GM13976 (cell line): Measurements from ENCODE around the gene NDFIP1.

Experiments used
- DNase-seq: peaks from one replicate; pipeline ENCODE4 v3.0.0; 2012; ENCODE audit warnings: low spot score
- in situ Hi-C: fragments of 300-500 bp; cut with MboI; formaldehyde crosslinking; loops from one replicate; pipeline ENCODE4 v1.12.0; 2022; ENCODE audit warnings: low sequenced_read_pairs, mixed read lengths, inconsistent platforms; ENCODE audit not compliant: unreplicated experiment
- TF ChIP-seq, protein P1 (sequence below): IDR thresholded peaks from 2 replicates; pipeline ENCODE4 v1.5.1; 2012; ENCODE audit warnings: borderline replicate concordance, mild to moderate bottlenecking; ENCODE audit not compliant: insufficient read depth; ENCODE audit errors: extremely low read depth, missing control alignments, control extremely low read depth

Gene NDFIP1

GRCh38 chr5:142141463-142141862 lies 32.9 kb downstream of the NDFIP1 start:
- DNase-seq: no peak
- in situ Hi-C loops: loop anchor here (25.0 kb wide), 1 partner anchor 454 kb away; the partner anchor contains the start of gene ARAP3
- TF ChIP-seq, protein P1, sequence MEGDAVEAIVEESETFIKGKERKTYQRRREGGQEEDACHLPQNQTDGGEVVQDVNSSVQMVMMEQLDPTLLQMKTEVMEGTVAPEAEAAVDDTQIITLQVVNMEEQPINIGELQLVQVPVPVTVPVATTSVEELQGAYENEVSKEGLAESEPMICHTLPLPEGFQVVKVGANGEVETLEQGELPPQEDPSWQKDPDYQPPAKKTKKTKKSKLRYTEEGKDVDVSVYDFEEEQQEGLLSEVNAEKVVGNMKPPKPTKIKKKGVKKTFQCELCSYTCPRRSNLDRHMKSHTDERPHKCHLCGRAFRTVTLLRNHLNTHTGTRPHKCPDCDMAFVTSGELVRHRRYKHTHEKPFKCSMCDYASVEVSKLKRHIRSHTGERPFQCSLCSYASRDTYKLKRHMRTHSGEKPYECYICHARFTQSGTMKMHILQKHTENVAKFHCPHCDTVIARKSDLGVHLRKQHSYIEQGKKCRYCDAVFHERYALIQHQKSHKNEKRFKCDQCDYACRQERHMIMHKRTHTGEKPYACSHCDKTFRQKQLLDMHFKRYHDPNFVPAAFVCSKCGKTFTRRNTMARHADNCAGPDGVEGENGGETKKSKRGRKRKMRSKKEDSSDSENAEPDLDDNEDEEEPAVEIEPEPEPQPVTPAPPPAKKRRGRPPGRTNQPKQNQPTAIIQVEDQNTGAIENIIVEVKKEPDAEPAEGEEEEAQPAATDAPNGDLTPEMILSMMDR: no peak

GRCh38 chr5:142143878-142144277 lies 35.3 kb downstream of the NDFIP1 start:
- in situ Hi-C loops: loop anchor here (25.0 kb wide), 1 partner anchor 457 kb away; the partner anchor contains the start of gene ARAP3
- DNase-seq: peak; percentile 53
- TF ChIP-seq, protein P1: peak; percentile 31

GRCh38 chr5:142145106-142145900 lies 36.7 kb downstream of the NDFIP1 start:
- in situ Hi-C loops: loop anchor here (25.0 kb wide), 1 partner anchor 458 kb away; the partner anchor contains the start of gene ARAP3
- TF ChIP-seq, protein P1: peak; percentile 61
- DNase-seq: peak; percentile 58

- TF ChIP-seq, protein P1: no peak
- in situ Hi-C loops: loop anchor here (25.0 kb wide), 1 partner anchor 462 kb away; the partner anchor contains the start of gene ARAP3
- DNase-seq: no peak
These were observed 40.8 kb downstream of the NDFIP1 start for GRCh38 chr5:142149363-142149762.

GRCh38 chr5:142150431-142150830 lies 41.9 kb downstream of the NDFIP1 start:
- no peak for DNase-seq
- TF ChIP-seq, protein P1: no peak
- in situ Hi-C loops: loop anchor here (25.0 kb wide), 3 partner anchors 412 to 737 kb away; partner anchors contain the start of gene FGF1

- TF ChIP-seq, protein P1: peak; percentile 79
- DNase-seq: peak; percentile 53
- in situ Hi-C loops: loop anchor here (25.0 kb wide), 3 partner anchors 411 to 736 kb away; partner anchors contain the start of gene FGF1
These were observed 43.1 kb downstream of the NDFIP1 start for GRCh38 chr5:142151436-142152383.
